Heart left ventricle (tissue), 13 donors: ENCODE measurements around the gene TNFAIP8L1.

Experiments used
- CTCF ChIP-seq, 12 donors: fragments of 200-600 bp; sonication (generic) in 4 of 12; IDR thresholded peaks; one replicate each; pipeline versions ENCODE4 v1.5.0 to v1.8.0; 2018 to 2022; ENCODE audit warnings: antibody characterized with exemption in 12 of 12, mild to moderate bottlenecking in 5 of 12
- POLR2A ChIP-seq, 2 donors: fragments of 450-650 bp; IDR thresholded peaks; one replicate each; pipeline ENCODE4 v1.6.1; 2017; ENCODE audit warnings: antibody characterized with exemption in 2 of 2, mild to moderate bottlenecking in 2 of 2, moderate library complexity in 2 of 2
- donor health status: ischemic (EF 13 %, LVEDD 7.1; RV severe dilation, severe dysfunction).
- donor health status: DM: no; HTN: yes; CAD: no.
- donor health status: DM: no; HTN: no; CAD: no.
- donor health status: ischemic (EF 25% LVEDD 6.9; RV normal size, moderate dysfunction).
- donor health status: ischemic (EF 25% LVEDD 5.7; RV mildly dilated, moderate dysfunction).
- donor health status: ischemic (EF 35%, LVEDD 5.7; RV mildly dilated, moderate dysfunction).
- donor health status: nonischemic (EF 11% LVEDD 7.7; RV severe dilation, severe dysfunction).
- donor health status: DM: yes; HTN: yes; CAD: no.
- donor health status: PGD.
- donor health status: ischemic (EF 29% LVEDD 5.4; RV normal size, mild dysfunction).
- donor health status: nonischemic (EF 23%, LVEDD 6.1; RV moderate dilation, normal function).

GRCh38 chr19:4664642-4665041, 25.3 kb downstream of the TNFAIP8L1 start:
- TF ChIP-seq CTCF (IDR thresholded peaks at IDR 0.05): no peak
- no peak for TF ChIP-seq POLR2A (IDR thresholded peaks at IDR 0.05)
